ENCODE measurements around the gene PAPOLA. TPM values are rescaled to one million over a fixed set of nuclear protein-coding genes. Genes with fewer than 3 reads are reported as not detected.

The PAPOLA gene
- total RNA-seq, 3 donors from 2014 or later: 146 to 214 (median 212) TPM

DNA sequence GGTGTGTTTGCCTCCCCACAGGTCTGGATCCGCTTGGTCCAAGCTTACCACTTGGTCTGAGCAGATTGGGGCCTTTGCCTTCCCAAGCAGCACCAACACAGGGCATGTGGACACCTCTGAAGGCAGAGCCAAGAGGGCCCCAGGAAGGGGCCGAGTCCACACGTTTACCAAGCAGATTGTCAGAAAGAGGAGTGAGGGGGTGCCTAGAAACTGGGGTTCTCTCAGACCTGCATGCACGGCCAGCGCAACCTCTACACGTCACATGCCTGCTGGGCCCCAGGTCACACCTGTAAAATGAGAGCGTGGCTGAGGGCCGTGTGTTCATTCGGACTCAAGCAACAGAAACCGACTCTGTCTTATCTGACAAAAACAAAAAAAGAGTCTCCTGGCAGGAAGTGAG lies 96.9 kb downstream of the PAPOLA start:
- no peak for TF ChIP-seq CTCF (IDR thresholded peaks at IDR 0.05)
- H3K4me3 ChIP-seq: no peak overlapping the region
- H3K4me1 ChIP-seq (ENCODE audit: low read depth): no peaks in the 10 kb centered on the region
- intact Hi-C loops (cut with DNase I, micrococcal nuclease): no loop called here
- no peak for ATAC-seq
- no peak for DNase-seq
- no peaks in the 10 kb centered on the region for H3K9me3 ChIP-seq
- no peaks in the 10 kb centered on the region for H3K36me3 ChIP-seq (ENCODE audit: low read depth)

DNA sequence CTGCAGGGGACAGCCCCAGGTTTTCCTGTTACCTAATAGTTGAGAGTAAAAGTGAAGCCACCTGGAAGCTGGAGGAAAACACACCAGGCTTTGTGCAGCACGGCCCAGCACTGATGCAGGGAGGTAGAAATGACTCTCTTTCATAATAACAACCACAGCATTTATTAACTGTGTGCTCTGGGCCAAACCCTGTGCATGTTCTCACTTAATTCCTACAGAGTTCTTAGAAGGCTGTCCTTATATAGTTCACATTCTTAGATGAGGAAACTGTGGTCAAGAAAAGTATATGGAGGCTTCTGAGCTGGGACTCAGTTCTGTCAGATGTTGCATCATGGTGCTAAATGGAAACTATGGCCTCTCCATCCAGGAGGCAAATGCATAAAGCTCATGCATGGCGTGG lies 100.0 kb downstream of the PAPOLA start:
- DNase-seq (no peak), ATAC-seq (no peak)
- no peak for TF ChIP-seq CTCF (IDR thresholded peaks at IDR 0.05)
- H3K4me1 ChIP-seq (ENCODE audit: low read depth): no peaks in the 10 kb centered on the region
- H3K36me3 ChIP-seq (ENCODE audit: low read depth): no peaks in the 10 kb centered on the region
- no peak overlapping the region for H3K4me3 ChIP-seq
- intact Hi-C loops (cut with DNase I, micrococcal nuclease): no loop called here
- no peaks in the 10 kb centered on the region for H3K9me3 ChIP-seq

GRCh38 chr14:96603350-96604255 lies 101.4 kb downstream of the PAPOLA start:
- Histone ChIP-seq H3K36me3 (ENCODE audit: low read depth) (no peaks in the 10 kb centered on the region), H3K4me1 (ENCODE audit: low read depth) (no peaks in the 10 kb centered on the region), H3K9me3 (no peaks in the 10 kb centered on the region), H3K4me3 (no peak overlapping the region)
- ATAC-seq: no peak
- DNase-seq: no peak
- no peak for TF ChIP-seq CTCF (IDR thresholded peaks at IDR 0.05)
- intact Hi-C loops (cut with DNase I, micrococcal nuclease): no loop called here

DNA sequence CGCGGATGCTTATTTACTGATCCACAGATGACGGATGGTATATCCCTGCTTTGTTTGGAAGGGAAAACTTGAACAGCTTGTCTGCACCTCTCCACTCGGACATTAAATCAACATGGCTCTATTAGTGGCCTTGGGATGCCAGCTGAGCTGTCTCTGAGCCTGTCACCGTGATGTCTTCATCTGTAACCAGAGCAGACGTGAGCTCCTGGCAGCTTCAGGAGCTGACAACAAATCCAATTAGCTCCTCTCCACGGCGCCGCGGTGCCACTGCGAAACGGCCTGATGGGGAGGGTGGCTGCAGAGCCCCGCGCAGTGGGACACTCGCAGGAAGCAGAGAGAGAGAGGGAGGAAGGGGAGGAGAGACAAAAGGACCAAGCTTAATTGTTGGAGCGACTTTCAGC lies 112.3 kb downstream of the PAPOLA start:
- Histone ChIP-seq H3K9me3 (no peaks in the 10 kb centered on the region), H3K4me1 (ENCODE audit: low read depth) (no peaks in the 10 kb centered on the region), H3K4me3 (no peak overlapping the region), H3K36me3 (ENCODE audit: low read depth) (no peaks in the 10 kb centered on the region)
- intact Hi-C loops (cut with DNase I, micrococcal nuclease): no loop called here
- DNase-seq (no peak), ATAC-seq (no peak)
- no peak for TF ChIP-seq CTCF (IDR thresholded peaks at IDR 0.05)

GRCh38 chr14:96616161-96616721 lies 114.1 kb downstream of the PAPOLA start:
- DNase-seq (no peak), ATAC-seq (no peak)
- H3K36me3 ChIP-seq (ENCODE audit: low read depth): no peaks in the 10 kb centered on the region
- no peaks in the 10 kb centered on the region for H3K4me1 ChIP-seq (ENCODE audit: low read depth)
- no peak overlapping the region for H3K4me3 ChIP-seq
- no peaks in the 10 kb centered on the region for H3K9me3 ChIP-seq
- intact Hi-C loops (cut with DNase I, micrococcal nuclease): no loop called here
- no peak for TF ChIP-seq CTCF (IDR thresholded peaks at IDR 0.05)

Other genes with a start within 250 kb of the PAPOLA start
- 10 to 100 TPM in 1 of 3 donors, 1 to 10 TPM in 2; 6.1 to 10.6 (median 7.7) TPM for gene BDKRB1, start 246.2 kb upstream of the PAPOLA start, total RNA-seq
- gene ATG2B, start 139.0 kb upstream of the PAPOLA start, total RNA-seq: 10 to 100 TPM; 22.1 to 35.9 (median 24.2) TPM
- 100 to 1,000 TPM in 2 of 3 donors, 10 to 100 TPM in 1; 81.3 to 143 (median 128) TPM for gene GSKIP, start 138.9 kb upstream of the PAPOLA start, total RNA-seq
- gene AK7, start 110.3 kb upstream of the PAPOLA start, total RNA-seq: 1 to 10 TPM; 3.0 to 5.6 (median 3.8) TPM

Data from mucosa of descending colon (tissue), 3 donors.